ENCODE results near the gene HMGCS1. TPM values are rescaled to one million over a fixed set of nuclear protein-coding genes. Genes with fewer than 3 reads are reported as not detected.
"Not testable (repeated sequence)": the region's sequence is repeated elsewhere in the genome, so short reads cannot be mapped to it uniquely, and the experiment has no call there.

The HMGCS1 gene
- 100 to 1,000 TPM; 114 to 157 (median 129) TPM for polyA plus RNA-seq (ENCODE audit: insufficient read length in 3 of 3)
- long read RNA-seq, donor 1, transcript HMGCS1-201 (11 exons, 3,506 nt): minor isoform, 5 of 22 reads
- long read RNA-seq, donor 1, transcript HMGCS1-202 (10 exons, 3,466 nt): major isoform, 7 of 22 reads
- long read RNA-seq, donor 1, partial matches to known transcripts: 10 of 22 reads
- long read RNA-seq, donor 1, other reads (novel, unspliced or antisense): 0 of 22 reads
- long read RNA-seq, donor 2, transcript HMGCS1-202 (10 exons, 3,466 nt): major isoform, 5 of 21 reads
- long read RNA-seq, donor 2, partial matches to known transcripts: 10 of 21 reads
- long read RNA-seq, donor 2, other reads (novel, unspliced or antisense): 0 of 21 reads
- long read RNA-seq, donor 3, transcript HMGCS1-202 (10 exons, 3,466 nt): minor isoform, 10 of 60 reads
- long read RNA-seq, donor 3, transcript HMGCS1-201 (11 exons, 3,506 nt): major isoform, 13 of 60 reads
- long read RNA-seq, donor 3, partial matches to known transcripts: 30 of 60 reads
- long read RNA-seq, donor 3, other reads (novel, unspliced or antisense): 0 of 60 reads
- long read RNA-seq, donor 4, transcript HMGCS1-202 (10 exons, 3,466 nt): major isoform, 7 of 25 reads
- long read RNA-seq, donor 4, transcript HMGCS1-201 (11 exons, 3,506 nt): minor isoform, 6 of 25 reads
- long read RNA-seq, donor 4, partial matches to known transcripts: 5 of 25 reads
- long read RNA-seq, donor 4, other reads (novel, unspliced or antisense): 0 of 25 reads
- long read RNA-seq, donor 5: 0 reads
- long read RNA-seq, donor 6, transcript HMGCS1-203 (2 exons, 950 nt): major isoform, 8 of 41 reads
- long read RNA-seq, donor 6, transcript HMGCS1-201 (11 exons, 3,506 nt): minor isoform, 7 of 41 reads
- long read RNA-seq, donor 6, transcript HMGCS1-202 (10 exons, 3,466 nt): minor isoform, 6 of 41 reads
- long read RNA-seq, donor 6, partial matches to known transcripts: 14 of 41 reads
- long read RNA-seq, donor 6, other reads (novel, unspliced or antisense): 0 of 41 reads
- long read RNA-seq, donor 7, transcript HMGCS1-201 (11 exons, 3,506 nt): minor isoform, 6 of 36 reads
- long read RNA-seq, donor 7, transcript HMGCS1-202 (10 exons, 3,466 nt): major isoform, 11 of 36 reads
- long read RNA-seq, donor 7, partial matches to known transcripts: 14 of 36 reads
- long read RNA-seq, donor 7, other reads (novel, unspliced or antisense): 0 of 36 reads
- long read RNA-seq, donor 8: 0 reads
- long read RNA-seq, donor 9, transcript HMGCS1-202 (10 exons, 3,466 nt): major isoform, 9 of 16 reads
- long read RNA-seq, donor 9, partial matches to known transcripts: 6 of 16 reads
- long read RNA-seq, donor 9, other reads (novel, unspliced or antisense): 0 of 16 reads
- long read RNA-seq, donor 10, transcript HMGCS1-201 (11 exons, 3,506 nt): major isoform, 11 of 53 reads
- long read RNA-seq, donor 10, transcript HMGCS1-202 (10 exons, 3,466 nt): minor isoform, 6 of 53 reads
- long read RNA-seq, donor 10, partial matches to known transcripts: 34 of 53 reads
- long read RNA-seq, donor 10, other reads (novel, unspliced or antisense): 0 of 53 reads
- long read RNA-seq, donor 11, transcript HMGCS1-201 (11 exons, 3,506 nt): minor isoform, 6 of 25 reads
- long read RNA-seq, donor 11, transcript HMGCS1-202 (10 exons, 3,466 nt): major isoform, 8 of 25 reads
- long read RNA-seq, donor 11, partial matches to known transcripts: 9 of 25 reads
- long read RNA-seq, donor 11, other reads (novel, unspliced or antisense): 0 of 25 reads
- long read RNA-seq, donor 12, transcript HMGCS1-202 (10 exons, 3,466 nt): major isoform, 5 of 10 reads
- long read RNA-seq, donor 12, partial matches to known transcripts: 0 of 10 reads
- long read RNA-seq, donor 12, other reads (novel, unspliced or antisense): 0 of 10 reads
- long read RNA-seq, donor 13: 0 reads
- long read RNA-seq, donor 14, transcript HMGCS1-203 (2 exons, 950 nt): minor isoform, 5 of 20 reads
- long read RNA-seq, donor 14, transcript HMGCS1-201 (11 exons, 3,506 nt): minor isoform, 6 of 20 reads
- long read RNA-seq, donor 14, transcript HMGCS1-202 (10 exons, 3,466 nt): major isoform, 9 of 20 reads
- long read RNA-seq, donor 14, partial matches to known transcripts: 0 of 20 reads
- long read RNA-seq, donor 14, other reads (novel, unspliced or antisense): 0 of 20 reads
- long read RNA-seq, donor 15, transcript HMGCS1-201 (11 exons, 3,506 nt): major isoform, 6 of 10 reads
- long read RNA-seq, donor 15, partial matches to known transcripts: 0 of 10 reads
- long read RNA-seq, donor 15, other reads (novel, unspliced or antisense): 0 of 10 reads
- long read RNA-seq, donor 16, transcript HMGCS1-202 (10 exons, 3,466 nt): minor isoform, 20 of 96 reads
- long read RNA-seq, donor 16, transcript HMGCS1-203 (2 exons, 950 nt): minor isoform, 6 of 96 reads
- long read RNA-seq, donor 16, transcript HMGCS1-204 (3 exons, 708 nt): minor isoform, 6 of 96 reads
- long read RNA-seq, donor 16, transcript HMGCS1-201 (11 exons, 3,506 nt): major isoform, 25 of 96 reads
- long read RNA-seq, donor 16, partial matches to known transcripts: 37 of 96 reads
- long read RNA-seq, donor 16, other reads (novel, unspliced or antisense): 0 of 96 reads

DNA sequence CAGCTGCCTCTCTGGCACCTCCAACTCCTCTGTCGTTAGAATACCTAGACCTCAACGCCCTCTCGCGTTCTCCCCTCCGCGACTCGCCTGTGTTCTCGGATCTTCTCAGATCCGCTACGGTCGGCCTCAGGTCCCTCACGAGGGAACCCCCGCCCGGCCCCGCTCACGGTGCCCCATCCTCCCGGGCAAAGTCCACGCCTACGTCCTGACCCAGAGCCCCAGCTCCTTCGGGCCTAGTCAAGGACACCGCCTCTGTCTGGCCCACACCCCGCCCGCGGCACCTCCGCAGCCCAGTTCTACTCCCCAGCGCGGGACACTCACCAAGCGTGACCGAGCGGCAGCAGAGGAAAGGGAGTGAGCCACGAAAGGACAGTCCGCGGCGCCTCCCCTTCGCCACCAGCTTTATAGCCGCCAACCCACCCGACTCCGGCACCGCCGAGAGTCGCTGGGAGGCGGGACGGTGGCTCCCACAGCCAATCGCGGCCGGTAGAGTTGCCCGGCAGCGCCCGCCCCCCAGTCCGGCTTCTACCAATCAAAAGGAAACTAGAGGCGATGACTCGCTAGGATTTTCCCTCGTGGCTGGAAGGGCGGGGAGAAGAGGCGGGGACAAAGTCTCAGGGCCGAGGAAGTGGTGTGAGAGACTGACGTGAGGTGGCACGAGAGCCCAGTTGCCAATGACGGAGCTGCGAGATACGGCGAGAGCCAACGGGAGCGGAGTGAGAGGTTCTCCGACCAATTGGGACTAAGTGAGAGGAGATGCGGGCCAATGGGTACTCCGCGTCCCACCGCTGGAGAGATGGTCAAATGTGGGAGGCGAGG lies at the start of gene HMGCS1:
Gene HMGCS1 (minus strand): TSS at position 378 of the 819 bp plus-strand sequence. CDS start 14,447 bp downstream, outside the sequence.
- DNase-seq (ENCODE audit: extremely low read depth in 1 of 11, low read depth in 9 of 11, low spot score in 4 of 11): peak; percentile 97 to 100 (median 99)

DNA sequence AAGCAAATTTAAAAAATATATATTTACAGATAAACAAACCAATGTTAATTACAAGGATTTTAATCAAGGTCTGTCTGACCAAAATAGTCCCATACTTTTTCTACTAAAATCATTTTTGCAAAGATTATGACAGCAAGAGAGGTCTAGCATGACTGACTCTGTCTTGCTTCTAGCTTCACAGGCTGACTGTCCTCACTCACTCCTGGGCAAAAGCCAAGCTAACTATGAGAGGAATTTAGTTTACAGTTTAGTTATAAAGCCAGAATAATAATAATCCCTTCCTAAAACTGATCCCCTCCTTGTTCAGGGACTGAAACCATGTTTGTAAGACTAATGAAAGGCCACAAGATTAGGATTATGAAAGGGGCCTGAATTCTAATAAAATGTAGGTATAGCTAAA lies 45.5 kb upstream of the HMGCS1 start:
- DNase-seq (ENCODE audit: extremely low read depth in 1 of 11, low read depth in 9 of 11, low spot score in 4 of 11): peak in 3 of 11 donors; percentile 5 to 11 (median 10)

DNA sequence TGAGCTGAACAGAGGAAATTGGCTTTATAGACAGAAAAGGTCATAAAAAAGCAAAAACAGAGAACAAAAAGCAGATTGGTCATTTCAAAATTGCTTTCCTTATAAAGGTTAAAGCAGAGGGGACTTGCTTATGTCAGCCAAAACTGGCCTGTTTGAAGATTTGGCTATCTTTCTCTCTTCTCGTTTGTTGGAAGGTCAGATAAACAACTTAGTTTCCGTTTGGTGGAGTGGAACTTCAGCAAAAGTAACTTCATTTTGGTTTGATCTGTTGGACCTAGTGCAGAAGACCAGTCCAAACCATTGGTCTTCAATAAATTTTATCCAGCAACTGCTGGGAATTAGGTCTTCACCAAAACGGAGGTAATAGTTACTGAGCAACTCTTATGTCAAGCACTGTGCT lies 45.1 kb upstream of the HMGCS1 start:
- peak in 3 of 11 donors; percentile 2 to 6 (median 3) for DNase-seq (ENCODE audit: extremely low read depth in 1 of 11, low read depth in 9 of 11, low spot score in 4 of 11)

DNA sequence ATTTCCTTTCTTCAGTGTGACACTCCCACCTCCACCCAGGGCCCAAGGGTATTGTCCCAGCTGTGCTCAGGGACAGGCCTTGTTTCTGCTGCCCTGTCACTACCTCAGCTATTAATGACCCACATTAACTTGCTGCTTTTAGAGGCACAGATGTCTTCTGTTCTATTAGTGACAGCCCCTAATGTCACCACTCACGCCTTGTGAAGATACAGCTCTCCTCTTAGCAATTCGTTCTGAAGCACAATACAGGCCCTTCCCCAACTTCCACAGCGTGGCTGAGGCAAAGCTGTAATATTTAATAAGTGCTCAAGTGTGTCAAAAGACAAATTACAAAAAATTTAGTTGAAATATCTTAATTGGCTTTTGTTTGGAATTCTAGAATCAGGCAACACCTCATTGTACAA lies 44.7 kb upstream of the HMGCS1 start:
- DNase-seq (ENCODE audit: extremely low read depth in 1 of 11, low read depth in 9 of 11, low spot score in 4 of 11): peak in 5 of 11 donors; percentile 2 to 33 (median 26)

DNA sequence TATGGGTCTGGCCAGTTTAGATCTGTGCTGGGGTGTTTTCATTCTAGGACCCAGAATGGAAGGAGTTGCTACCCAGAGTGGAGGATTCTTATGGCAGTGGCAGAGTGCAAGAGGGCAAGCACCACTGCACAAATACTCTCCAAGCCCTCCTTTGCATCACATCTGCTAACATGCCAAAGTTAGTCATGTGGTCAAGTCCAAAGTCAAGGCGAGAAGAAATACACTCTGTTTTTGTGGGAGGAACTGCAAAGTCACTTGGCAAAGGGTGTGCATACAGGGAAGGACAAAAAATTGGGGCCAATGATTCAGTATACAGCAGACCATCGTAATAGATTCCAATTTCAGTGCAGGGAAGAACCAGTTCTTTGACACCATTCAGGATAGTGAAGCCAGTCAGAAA lies 43.9 kb upstream of the HMGCS1 start:
- DNase-seq (ENCODE audit: extremely low read depth in 1 of 11, low read depth in 9 of 11, low spot score in 4 of 11): peak in 3 of 11 donors; percentile 4 to 21 (median 7)

DNA sequence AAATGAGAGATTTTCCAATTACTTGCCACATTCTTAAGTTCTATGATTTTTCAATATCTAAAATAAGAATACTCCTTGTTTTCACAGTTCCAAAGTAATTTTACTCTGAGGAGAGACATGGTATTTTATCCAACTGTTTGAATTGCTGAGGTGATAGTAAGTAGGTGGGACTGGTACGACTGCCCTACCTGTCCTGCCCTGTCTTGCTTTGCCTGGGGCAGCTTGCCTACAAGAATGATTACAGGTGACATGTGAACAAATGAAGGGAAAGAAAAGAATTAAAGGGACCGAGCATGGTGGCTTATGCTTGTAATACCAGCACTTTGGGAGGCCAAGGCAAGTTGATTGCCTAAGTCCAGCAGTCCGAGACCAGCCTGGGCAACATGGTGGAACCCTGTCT lies 41.6 kb upstream of the HMGCS1 start:
- DNase-seq (ENCODE audit: extremely low read depth in 1 of 11, low read depth in 9 of 11, low spot score in 4 of 11): no peak

DNA sequence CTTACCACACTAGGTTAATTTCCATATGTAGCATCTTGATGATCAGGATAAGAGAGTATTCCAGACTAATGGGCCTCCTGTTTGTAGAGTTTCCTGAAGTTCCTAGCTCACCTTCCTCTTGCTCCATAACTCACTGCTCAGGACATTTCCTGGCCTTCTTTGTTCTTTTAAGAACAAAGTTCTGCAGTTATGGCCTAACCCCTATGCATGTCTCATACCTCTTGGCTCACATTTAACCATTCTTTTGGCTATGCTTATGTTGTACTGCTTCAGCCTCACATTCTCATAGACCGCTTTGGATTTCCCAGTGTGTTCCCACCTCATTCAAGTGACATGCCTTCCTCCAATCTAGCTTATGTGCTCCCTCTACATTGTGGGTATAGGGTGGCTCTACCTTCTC lies 40.5 kb upstream of the HMGCS1 start:
- no peak for DNase-seq (ENCODE audit: extremely low read depth in 1 of 11, low read depth in 9 of 11, low spot score in 4 of 11)

DNA sequence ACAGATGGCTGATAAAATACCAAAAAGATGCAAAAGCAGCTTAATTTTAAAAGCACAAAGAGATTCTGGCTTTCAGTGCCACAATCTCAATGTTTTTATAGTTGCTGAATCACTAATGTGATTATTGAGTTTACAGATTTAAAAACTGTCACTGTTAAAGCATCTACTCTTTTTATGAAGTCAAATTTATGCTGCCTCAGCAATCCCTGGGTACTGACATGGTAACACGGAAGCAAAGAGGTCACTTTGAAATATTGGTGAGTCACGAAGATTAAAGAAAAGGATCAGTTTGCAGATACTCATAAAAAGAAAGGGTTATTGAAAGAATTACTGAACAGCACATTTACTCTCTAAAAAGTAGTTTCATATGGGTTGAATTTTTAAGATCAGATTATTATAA lies 39.7 kb upstream of the HMGCS1 start:
- DNase-seq (ENCODE audit: extremely low read depth in 1 of 11, low read depth in 9 of 11, low spot score in 4 of 11): no peak

DNA sequence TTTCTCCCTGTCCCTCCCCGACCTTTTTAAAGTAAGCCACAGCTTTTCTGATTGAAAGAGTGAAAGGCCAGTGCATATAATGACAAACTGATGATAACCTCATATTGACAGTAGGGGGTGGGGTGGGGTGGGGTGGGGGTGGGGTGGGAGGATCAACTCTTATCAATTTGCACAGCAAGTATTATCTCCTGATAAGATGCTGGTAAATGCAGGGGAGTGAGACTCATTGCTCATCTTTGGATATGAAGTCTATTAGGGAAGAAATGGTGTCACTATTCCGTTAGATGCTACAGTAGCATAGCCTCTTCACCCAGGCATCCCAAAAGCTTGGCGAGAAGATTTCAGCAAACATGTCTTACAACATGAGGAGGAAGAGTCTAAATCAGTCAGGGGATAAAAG lies 38.9 kb upstream of the HMGCS1 start:
- no peak for DNase-seq (ENCODE audit: extremely low read depth in 1 of 11, low read depth in 9 of 11, low spot score in 4 of 11)

DNA sequence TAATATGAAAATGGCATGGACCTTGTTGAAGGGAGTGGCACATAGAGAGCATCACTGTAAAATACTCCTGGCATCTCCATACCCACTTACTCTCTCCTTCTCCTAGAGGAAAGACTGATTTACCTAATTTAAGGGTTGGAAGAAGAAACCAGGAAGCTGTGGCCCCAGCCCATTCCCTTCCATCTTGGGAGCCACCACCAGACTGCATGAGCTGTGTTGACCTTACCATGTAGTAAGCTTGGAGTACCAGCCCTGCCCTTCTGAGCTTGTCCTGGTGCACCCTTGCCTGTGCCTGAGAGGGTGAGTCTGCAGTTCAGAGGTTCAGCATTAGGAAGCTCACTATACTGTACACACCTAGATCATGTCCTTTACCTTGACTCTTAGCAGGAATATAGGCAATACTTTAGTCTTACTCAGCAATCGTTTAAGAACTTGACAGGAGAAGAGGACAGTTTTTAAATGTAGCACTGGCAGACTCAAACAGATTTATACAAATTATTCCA lies 35.7 kb upstream of the HMGCS1 start:
- no peak for DNase-seq (ENCODE audit: extremely low read depth in 1 of 11, low read depth in 9 of 11, low spot score in 4 of 11)

DNA sequence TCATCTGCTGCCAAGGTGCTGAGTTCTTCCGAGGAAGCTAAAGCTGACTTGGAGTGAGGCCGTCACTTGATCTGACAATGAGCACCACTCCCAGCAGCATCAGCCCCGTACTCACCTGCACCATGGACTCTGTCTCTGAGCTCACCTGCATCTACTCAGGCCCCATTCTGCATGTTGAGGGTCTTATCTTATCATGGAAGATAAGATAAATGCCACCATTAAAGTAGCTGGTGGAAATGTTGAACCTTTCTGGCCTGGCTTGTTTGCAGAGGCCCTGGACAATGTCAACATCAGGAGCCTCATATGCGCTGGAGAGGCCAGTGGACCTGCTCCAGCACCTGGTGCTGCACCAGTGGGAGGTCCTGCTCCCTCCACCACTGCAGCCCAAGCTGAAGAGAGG lies 35.0 kb upstream of the HMGCS1 start:
- no peak for DNase-seq (ENCODE audit: extremely low read depth in 1 of 11, low read depth in 9 of 11, low spot score in 4 of 11)

DNA sequence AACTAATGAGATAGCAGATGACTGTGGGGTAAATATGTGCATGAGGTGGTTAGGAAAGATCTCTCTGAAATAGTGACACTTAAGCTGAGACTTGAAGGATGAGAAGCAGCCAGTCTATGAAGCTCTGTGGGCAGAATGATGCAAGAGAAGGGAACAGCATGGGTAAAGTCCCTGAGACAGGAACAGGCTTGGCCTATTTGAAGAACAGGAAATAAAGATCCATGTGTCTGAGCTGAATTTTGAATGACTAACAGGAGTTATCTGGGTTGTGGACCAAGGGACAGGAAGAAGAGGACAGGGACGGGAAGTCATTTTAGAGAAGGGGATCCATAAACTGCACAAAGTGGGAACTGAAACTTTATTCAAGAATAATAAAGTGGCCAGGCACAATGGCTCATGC lies 25.6 kb upstream of the HMGCS1 start:
- DNase-seq (ENCODE audit: extremely low read depth in 1 of 11, low read depth in 9 of 11, low spot score in 4 of 11): no peak

DNA sequence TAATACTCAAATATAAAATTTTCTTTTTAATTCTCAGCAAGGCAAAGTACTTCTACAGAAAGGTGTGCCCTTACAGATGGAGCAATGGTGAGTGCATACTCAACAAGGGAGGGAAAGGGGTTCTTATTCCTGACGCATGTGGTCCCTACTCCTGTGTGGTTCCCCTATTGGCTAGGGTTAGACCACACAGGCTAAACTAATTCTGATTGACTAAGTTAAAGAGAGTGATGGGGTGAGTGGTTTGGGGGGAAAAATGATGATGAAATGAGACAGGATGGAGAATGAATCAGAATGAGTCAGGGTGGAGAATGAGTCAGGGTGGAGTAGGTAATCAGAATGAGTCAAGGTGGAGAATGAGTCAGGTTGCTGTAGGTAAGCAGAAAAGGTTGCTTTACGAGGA lies 22.9 kb upstream of the HMGCS1 start:
- DNase-seq (ENCODE audit: extremely low read depth in 1 of 11, low read depth in 9 of 11, low spot score in 4 of 11): no peak

DNA sequence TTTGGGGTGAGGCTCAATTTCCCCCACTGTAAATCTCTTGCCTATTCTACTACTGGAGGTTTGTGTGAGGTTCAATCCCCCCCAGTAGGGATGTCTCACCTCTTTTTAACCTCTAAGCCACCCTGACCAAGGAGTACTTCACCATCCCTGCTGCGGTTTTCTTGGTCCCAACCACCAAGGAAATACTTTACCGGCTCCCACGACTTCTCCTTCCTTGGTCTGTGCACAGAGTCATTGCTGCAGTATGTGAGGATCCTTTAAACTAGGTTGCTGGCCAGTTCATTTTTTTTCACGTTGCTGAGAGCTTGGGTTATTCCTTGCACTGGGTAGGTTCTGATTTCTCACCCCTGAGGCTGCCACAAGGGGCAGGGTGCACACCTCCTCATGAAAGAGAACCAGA lies 22.5 kb upstream of the HMGCS1 start:
- DNase-seq (ENCODE audit: extremely low read depth in 1 of 11, low read depth in 9 of 11, low spot score in 4 of 11): no peak

DNA sequence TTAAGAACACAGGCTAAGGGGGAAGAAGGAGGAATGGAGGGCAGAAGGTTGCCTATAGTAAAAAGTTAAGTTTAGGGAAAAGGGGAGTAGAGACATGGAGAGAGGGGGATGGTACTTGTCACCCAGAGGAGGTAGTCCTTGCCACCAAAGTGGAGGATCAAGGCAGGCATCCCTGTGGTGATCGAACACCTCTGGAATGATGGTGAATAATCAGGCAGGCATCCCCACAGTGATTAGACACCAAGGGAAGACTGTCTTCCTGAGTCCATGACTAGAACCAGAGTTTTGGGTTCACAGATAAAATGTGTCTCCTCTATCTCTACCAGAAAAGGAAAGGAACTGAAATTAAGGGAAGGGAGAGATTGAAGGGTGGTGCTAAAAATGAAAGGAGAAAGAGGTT lies 19.2 kb upstream of the HMGCS1 start:
- DNase-seq (ENCODE audit: extremely low read depth in 1 of 11, low read depth in 9 of 11, low spot score in 4 of 11): no peak

DNA sequence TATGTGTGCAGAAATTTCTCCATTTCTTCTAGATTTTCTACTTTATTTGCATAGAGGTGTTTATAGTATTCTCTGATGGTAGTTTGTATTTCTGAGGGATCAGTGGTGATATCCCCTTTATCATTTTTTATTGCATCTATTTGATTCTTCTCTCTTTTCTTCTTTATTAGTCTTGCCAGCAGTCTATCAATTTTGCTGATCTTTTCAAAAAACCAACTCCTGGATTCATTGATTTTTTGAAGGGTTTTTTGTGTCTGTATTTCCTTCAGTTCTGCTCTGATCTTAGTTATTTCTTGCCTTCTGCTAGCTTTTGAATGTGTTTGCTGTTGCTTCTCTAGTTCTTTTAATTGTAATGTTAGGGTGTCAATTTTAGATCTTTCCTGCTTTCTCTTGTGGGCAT lies 12.4 kb upstream of the HMGCS1 start:
- not testable (repeated sequence) for DNase-seq (ENCODE audit: extremely low read depth in 1 of 11, low read depth in 9 of 11, low spot score in 4 of 11)
